Aorta (tissue), 5 donors: ENCODE data around the gene TLE5. TPM values are rescaled to one million over a fixed set of nuclear protein-coding genes. Genes with fewer than 3 reads are reported as not detected.
"Not testable (repeated sequence)": the region's sequence is repeated elsewhere in the genome, so short reads cannot be mapped to it uniquely, and the experiment has no call there.

Experiments
- ATAC-seq: fragments of 200-7000 bp; cut with Tn5 transposase; one replicate; pipeline ENCODE4 v1.9.1; 2022; ENCODE audit warnings: moderate library complexity; ENCODE audit not compliant: low FRiP score
- DNase-seq, 2 donors: peaks; one replicate each; pipeline ENCODE4 v3.0.0-alpha.2; 2020
- H3K27ac ChIP-seq, 2 donors: one replicate each; pipeline ENCODE4 v1.5.1; 2013; ENCODE audit warnings: low read length in 2 of 2, mild to moderate bottlenecking in 2 of 2, moderate library complexity in 2 of 2, control low read depth in 1 of 2, inconsistent platforms in 1 of 2, low read depth in 1 of 2
- H3K27me3 ChIP-seq, 2 donors: one replicate each; pipeline ENCODE4 v1.6.1; 2013; ENCODE audit warnings: control low read depth in 1 of 2, low read length in 1 of 2, mild to moderate bottlenecking in 1 of 2, moderate library complexity in 1 of 2; ENCODE audit not compliant: insufficient read depth in 2 of 2, control insufficient read depth in 1 of 2
- H3K36me3 ChIP-seq, 2 donors: one replicate each; pipeline ENCODE4 v1.6.1; 2013; ENCODE audit warnings: control low read depth in 1 of 2, low read length in 1 of 2, mild to moderate bottlenecking in 1 of 2; ENCODE audit not compliant: insufficient read depth in 2 of 2, control insufficient read depth in 1 of 2
- H3K4me1 ChIP-seq, 2 donors: one replicate each; pipeline ENCODE4 v1.6.1; 2013; ENCODE audit warnings: low read length in 2 of 2, control low read depth in 1 of 2, mild to moderate bottlenecking in 1 of 2, moderate library complexity in 1 of 2; ENCODE audit not compliant: insufficient read depth in 2 of 2, control insufficient read depth in 1 of 2
- H3K4me3 ChIP-seq, 2 donors: one replicate each; pipeline ENCODE4 v1.5.1; 2013; ENCODE audit warnings: low read length in 2 of 2, control low read depth in 1 of 2, mild to moderate bottlenecking in 1 of 2
- H3K9me3 ChIP-seq: one replicate; pipeline ENCODE4 v1.6.1; 2013; ENCODE audit warnings: mild to moderate bottlenecking, low read length; ENCODE audit not compliant: control insufficient read depth
- WGBS, 2 donors: extraction: QIAGEN DNeasy Blood & Tissue Kit; methylation state at CpG; one replicate each; pipeline ENCODE4 v1.1.7; 2013; 5-methylcytosine and 5-hydroxymethylcytosine counted together
- intact Hi-C, 2 donors: fragments of 100-400 bp; cut with DNase I; formaldehyde crosslinking; loops; one replicate each; pipeline versions ENCODE4 v1.14.2 to v1.15.0; 2022
- polyA plus RNA-seq, 2 donors: library from polyadenylated mRNA; stranded (reverse); fragments of 200-250 nt; gene quantifications; one replicate each; pipeline ENCODE4 v1.2.3, GENCODE V29; 2013
- total RNA-seq, 2 donors: library from RNA; stranded (reverse); fragmentation: NEBNext Ultra II Directional; extraction: Animal tissue kit (Norgen Biotek cat#: 25700); gene quantifications; one replicate each; pipeline ENCODE4 v1.2.1, GENCODE V29; 2021
- donor health status: healthy with polysubstance abuse.
- donor health status: Bipolar disorder and iron deficiency.
- donor health status: DM: no; HTN: no; CAD: no.
- donor health status: DM: no; HTN: no; CAD: no.
- donor health status: DM: yes; HTN: yes; CAD: no.

The TLE5 gene
- total and polyA plus RNA-seq, 4 donors = 305 to 642 (median 486) TPM

GRCh38 chr19:3053218-3053621, 9.1 kb downstream of the TLE5 start:
- peaks cover 2 to 6% of the 10 kb centered on the region in 2 donors for H3K36me3 ChIP-seq
- no peak overlapping the region for H3K4me3 ChIP-seq
- no peaks in the 10 kb centered on the region for H3K9me3 ChIP-seq
- WGBS, 2 donors = 68 to 74% methylated on average over 13 to 15 of the region's 15 CpGs
- ATAC-seq (no peak), DNase-seq (no peak)
- intact Hi-C loops = no loop called here
- H3K27ac ChIP-seq = no peak overlapping the region
- no peaks in the 10 kb centered on the region for H3K27me3 ChIP-seq
- no peaks in the 10 kb centered on the region for H3K4me1 ChIP-seq

- H3K4me1 ChIP-seq, H3K27ac ChIP-seq, H3K27me3 ChIP-seq, H3K36me3 ChIP-seq, DNase-seq, intact Hi-C loops, H3K4me3 ChIP-seq, ATAC-seq, H3K9me3 ChIP-seq: not testable (repeated sequence)
- WGBS, 2 donors = 94% methylated on average over 7 of the region's 7 CpGs
These were observed 12.3 kb downstream of the TLE5 start for GRCh38 chr19:3050016-3050415.

- intact Hi-C loops = no loop called here
- WGBS, 2 donors = 96 to 100% methylated on average over 3 of the region's 3 CpGs
- ATAC-seq = no peak
- Histone ChIP-seq H3K27ac (no peak overlapping the region), H3K27me3 (no peaks in the 10 kb centered on the region), H3K36me3 (no peaks in the 10 kb centered on the region), H3K4me3 (no peak overlapping the region), H3K9me3 (no peaks in the 10 kb centered on the region), H3K4me1 (no peaks in the 10 kb centered on the region)
- no peak for DNase-seq
These were observed 13.2 kb downstream of the TLE5 start for GRCh38 chr19:3049089-3049488.

GRCh38 chr19:3048190-3048533, 14.1 kb downstream of the TLE5 start:
- Histone ChIP-seq H3K4me3 (no peak overlapping the region), H3K9me3 (no peaks in the 10 kb centered on the region), H3K27me3 (no peaks in the 10 kb centered on the region), H3K27ac (no peak overlapping the region), H3K4me1 (no peaks in the 10 kb centered on the region), H3K36me3 (no peaks in the 10 kb centered on the region)
- 88 to 89% methylated on average over 5 of the region's 5 CpGs for WGBS, 2 donors
- DNase-seq (no peak), ATAC-seq (no peak)
- intact Hi-C loops = no loop called here

- intact Hi-C loops = no loop called here
- Histone ChIP-seq H3K36me3 (no peaks in the 10 kb centered on the region), H3K27ac (no peak overlapping the region), H3K27me3 (no peaks in the 10 kb centered on the region), H3K4me3 (peak overlapping the region; percentile 19 to 79), H3K9me3 (no peaks in the 10 kb centered on the region), H3K4me1 (no peaks in the 10 kb centered on the region)
- ATAC-seq (peak; percentile 77), DNase-seq (peak; percentile 87 to 91)
- 13 to 14% methylated on average over 28 of the region's 28 CpGs for WGBS, 2 donors
These were observed 14.7 kb downstream of the TLE5 start for GRCh38 chr19:3047496-3048189.

GRCh38 chr19:3046698-3047495, 15.4 kb downstream of the TLE5 start:
- ATAC-seq (peak; percentile 62), DNase-seq (no peak)
- H3K36me3 ChIP-seq = no peaks in the 10 kb centered on the region
- peak overlapping the region; percentile 19 to 79 for H3K4me3 ChIP-seq
- no peak overlapping the region for H3K27ac ChIP-seq
- intact Hi-C loops = no loop called here
- WGBS, 2 donors = 4 to 6% methylated on average over 20 to 47 of the region's 47 CpGs
- H3K4me1 ChIP-seq = no peaks in the 10 kb centered on the region
- H3K27me3 ChIP-seq = no peaks in the 10 kb centered on the region
- H3K9me3 ChIP-seq = no peaks in the 10 kb centered on the region

GRCh38 chr19:3045885-3046697, 16.2 kb downstream of the TLE5 start:
- Histone ChIP-seq H3K4me3 (no peak overlapping the region), H3K9me3 (no peaks in the 10 kb centered on the region), H3K4me1 (no peaks in the 10 kb centered on the region), H3K27ac (no peak overlapping the region), H3K27me3 (no peaks in the 10 kb centered on the region), H3K36me3 (no peaks in the 10 kb centered on the region)
- intact Hi-C loops = no loop called here
- 62 to 66% methylated on average over 16 of the region's 16 CpGs for WGBS, 2 donors
- ATAC-seq = no peak
- DNase-seq = no peak

- no peaks in the 10 kb centered on the region for H3K36me3 ChIP-seq
- H3K27ac ChIP-seq = no peak overlapping the region
- DNase-seq (no peak), ATAC-seq (no peak)
- no peaks in the 10 kb centered on the region for H3K27me3 ChIP-seq
- no peaks in the 10 kb centered on the region for H3K9me3 ChIP-seq
- 87% methylated on average over 6 of the region's 6 CpGs for WGBS, 2 donors
- no peak overlapping the region for H3K4me3 ChIP-seq
- H3K4me1 ChIP-seq = no peaks in the 10 kb centered on the region
- intact Hi-C loops = no loop called here
These were observed 17.1 kb downstream of the TLE5 start for GRCh38 chr19:3045191-3045590.
